ENCODE measurements around the gene ZFAND3. TPM values are rescaled to one million over a fixed set of nuclear protein-coding genes. Genes with fewer than 3 reads are reported as not detected.
A peak's percentile ranks its signal among the peaks of the same experiment; 100 is the strongest.

ZFAND3 gene
- total RNA-seq, 1 experiment from 2014 or later, result 22.2 TPM

GRCh38 chr6:38025451-38025850 is 205.9 kb downstream of the ZFAND3 start:
- intact Hi-C loops (cut with micrococcal nuclease), result no loop called here
- Histone ChIP-seq H3K9ac (ENCODE audit: low read length) (no peak overlapping the region), H3K79me2 (ENCODE audit: low read length) (peaks cover 44% of the 10 kb centered on the region), H3K27me3 (ENCODE audit: low read length) (no peaks in the 10 kb centered on the region), H3K27ac (ENCODE audit: low read length) (no peak overlapping the region), H3K9me3 (ENCODE audit: low read length) (no peaks in the 10 kb centered on the region; the same call in 1 of the 2 replicates), H3K4me2 (ENCODE audit: low read length) (no peak overlapping the region), H3K4me3 (ENCODE audit: low read length) (no peak overlapping the region), H3K9me2 (replicated peaks; ENCODE audit: low read length) (no peaks in the 10 kb centered on the region), H3K4me1 (ENCODE audit: insufficient read depth, low read length) (no peaks in the 10 kb centered on the region), H3F3A (ENCODE audit: low read length, unreplicated experiment) (no peaks in the 10 kb centered on the region), H4K20me1 (ENCODE audit: low read length) (peaks cover 8% of the 10 kb centered on the region; the same call in 1 of the 2 replicates), H3K36me3 (ENCODE audit: low read depth, low read length) (no peaks in the 10 kb centered on the region), H2AFZ (ENCODE audit: low read length) (no peak overlapping the region)
- ChIA-PET POLR2A (ENCODE audit: unreplicated experiment) (no interaction called here), CTCF (interaction anchor here (0.6 kb wide), 3 partner anchors 14 to 234 kb away, joined by 3 read pairs; no protein-coding TSS in a partner anchor)
- DNase-seq (peak; percentile 14), ATAC-seq (no peak)
- TF ChIP-seq EZH2 (IDR thresholded peaks at IDR 0.05; ENCODE audit: low read length, unreplicated experiment), result no peak
- TF ChIP-seq CTCF (conservative IDR thresholded peaks at IDR 0.05; ENCODE audit: low read depth, low read length), result no peak
- TF ChIP-seq EZH2phosphoT487 (IDR thresholded peaks at IDR 0.05; ENCODE audit: borderline replicate concordance, low read length), result no peak
- no TSS peak for BruUV-seq (replicated peaks)

GRCh38 chr6:38027685-38028373 is 208.3 kb downstream of the ZFAND3 start:
- H3F3A ChIP-seq (ENCODE audit: low read length, unreplicated experiment), result no peaks in the 10 kb centered on the region
- H3K4me1 ChIP-seq (ENCODE audit: insufficient read depth, low read length), result no peaks in the 10 kb centered on the region
- intact Hi-C loops (cut with micrococcal nuclease), result no loop called here
- no peaks in the 10 kb centered on the region for H3K9me2 ChIP-seq (replicated peaks; ENCODE audit: low read length)
- H3K4me3 ChIP-seq (ENCODE audit: low read length), result no peak overlapping the region
- no peak overlapping the region for H3K9ac ChIP-seq (ENCODE audit: low read length)
- peaks cover 41% of the 10 kb centered on the region for H3K79me2 ChIP-seq (ENCODE audit: low read length)
- no peak for DNase-seq
- CTCF ChIA-PET, result no interaction called here
- no peak overlapping the region for H3K27ac ChIP-seq (ENCODE audit: low read length)
- H3K27me3 ChIP-seq (ENCODE audit: low read length), result no peaks in the 10 kb centered on the region
- BruUV-seq (replicated peaks), result no TSS peak
- H3K4me2 ChIP-seq (ENCODE audit: low read length), result no peak overlapping the region
- no peaks in the 10 kb centered on the region for H3K36me3 ChIP-seq (ENCODE audit: low read depth, low read length)
- no peaks in the 10 kb centered on the region; the same call in 1 of the 2 replicates for H3K9me3 ChIP-seq (ENCODE audit: low read length)
- peaks cover 8% of the 10 kb centered on the region; the same call in 1 of the 2 replicates for H4K20me1 ChIP-seq (ENCODE audit: low read length)
- no peak for ATAC-seq
- H2AFZ ChIP-seq (ENCODE audit: low read length), result no peak overlapping the region
- TF ChIP-seq CTCF (conservative IDR thresholded peaks at IDR 0.05; ENCODE audit: low read depth, low read length) (no peak), EZH2 (IDR thresholded peaks at IDR 0.05; ENCODE audit: low read length, unreplicated experiment) (no peak)
- POLR2A ChIA-PET (ENCODE audit: unreplicated experiment), result no interaction called here

GRCh38 chr6:38030380-38030779 is 210.9 kb downstream of the ZFAND3 start:
- H3F3A ChIP-seq (ENCODE audit: low read length, unreplicated experiment), result peaks cover 8% of the 10 kb centered on the region
- H3K79me2 ChIP-seq (ENCODE audit: low read length), result peaks cover 50% of the 10 kb centered on the region
- ATAC-seq (no peak), DNase-seq (no peak)
- H3K4me2 ChIP-seq (ENCODE audit: low read length), result no peak overlapping the region
- no TSS peak for BruUV-seq (replicated peaks)
- H3K9ac ChIP-seq (ENCODE audit: low read length), result no peak overlapping the region
- peaks cover 20% of the 10 kb centered on the region for H3K4me1 ChIP-seq (ENCODE audit: insufficient read depth, low read length)
- ChIA-PET POLR2A (ENCODE audit: unreplicated experiment) (interaction anchor here (0.7 kb wide), 1 partner anchor 19 kb away, joined by 4 read pairs; no protein-coding TSS in a partner anchor), CTCF (no interaction called here)
- intact Hi-C loops (cut with micrococcal nuclease), result loop anchor here (10.0 kb wide), 2 partner anchors 534 to 644 kb away; no protein-coding TSS in a partner anchor
- H3K9me3 ChIP-seq (ENCODE audit: low read length), result no peaks in the 10 kb centered on the region
- H3K36me3 ChIP-seq (ENCODE audit: low read depth, low read length), result no peaks in the 10 kb centered on the region
- TF ChIP-seq EZH2 (IDR thresholded peaks at IDR 0.05; ENCODE audit: low read length, unreplicated experiment) (no peak), CTCF (conservative IDR thresholded peaks at IDR 0.05; ENCODE audit: low read depth, low read length) (no peak), EZH2phosphoT487 (IDR thresholded peaks at IDR 0.05; ENCODE audit: borderline replicate concordance, low read length) (no peak)
- peaks cover 18% of the 10 kb centered on the region for H4K20me1 ChIP-seq (ENCODE audit: low read length)
- no peak overlapping the region for H3K27ac ChIP-seq (ENCODE audit: low read length)
- no peaks in the 10 kb centered on the region for H3K27me3 ChIP-seq (ENCODE audit: low read length)
- H3K9me2 ChIP-seq (replicated peaks; ENCODE audit: low read length), result no peaks in the 10 kb centered on the region
- H3K4me3 ChIP-seq (ENCODE audit: low read length), result no peak overlapping the region
- H2AFZ ChIP-seq (ENCODE audit: low read length), result no peak overlapping the region

Data from PC-3 (cell line).